ENCODE measurements around the gene CDADC1.
A peak's percentile ranks its signal among the peaks of the same experiment; 100 is the strongest.

Gene CDADC1

GRCh38 chr13:49247643-49248621 lies at the start of gene CDADC1:
Gene CDADC1, plus strand, starts transcription at chr13:49247925. Its CDS starts 113 bp downstream, at chr13:49248038.
- peak within 1 kb of the TSS; percentile 97 to 99 for H3K4me3 Mint-ChIP-seq
- ATAC-seq: peak; percentile 96
- peaks cover 8% of the 10 kb centered on the region for H3K27me3 Mint-ChIP-seq
- no peaks in the 10 kb centered on the region for H3K9me3 Mint-ChIP-seq
- peak; percentile 87 to 93 for DNase-seq
- peak within 1 kb of the TSS; percentile 96 to 97 for H3K27ac Mint-ChIP-seq
- H3K4me1 Mint-ChIP-seq: peaks cover 36% of the 10 kb centered on the region

GRCh38 chr13:49206641-49207040 lies 41.1 kb upstream of the CDADC1 start:
- H3K4me1 Mint-ChIP-seq: no peaks in the 10 kb centered on the region
- H3K9me3 Mint-ChIP-seq: no peaks in the 10 kb centered on the region
- DNase-seq: no peak
- H3K27me3 Mint-ChIP-seq: no peaks in the 10 kb centered on the region
- H3K4me3 Mint-ChIP-seq: no peak overlapping the region
- ATAC-seq: no peak
- H3K27ac Mint-ChIP-seq: no peak overlapping the region

- DNase-seq (no peak), ATAC-seq (no peak)
- Mint-ChIP-seq H3K27me3 (no peaks in the 10 kb centered on the region), H3K4me3 (no peak overlapping the region), H3K9me3 (no peaks in the 10 kb centered on the region), H3K4me1 (no peaks in the 10 kb centered on the region), H3K27ac (no peak overlapping the region)
These were observed 39.1 kb upstream of the CDADC1 start for GRCh38 chr13:49208619-49209018.

GRCh38 chr13:49210114-49210513 lies 37.6 kb upstream of the CDADC1 start:
- Mint-ChIP-seq H3K27me3 (no peaks in the 10 kb centered on the region), H3K27ac (no peak overlapping the region), H3K4me3 (no peak overlapping the region), H3K9me3 (no peaks in the 10 kb centered on the region), H3K4me1 (peaks cover 9% of the 10 kb centered on the region)
- DNase-seq (no peak), ATAC-seq (no peak)

DNA sequence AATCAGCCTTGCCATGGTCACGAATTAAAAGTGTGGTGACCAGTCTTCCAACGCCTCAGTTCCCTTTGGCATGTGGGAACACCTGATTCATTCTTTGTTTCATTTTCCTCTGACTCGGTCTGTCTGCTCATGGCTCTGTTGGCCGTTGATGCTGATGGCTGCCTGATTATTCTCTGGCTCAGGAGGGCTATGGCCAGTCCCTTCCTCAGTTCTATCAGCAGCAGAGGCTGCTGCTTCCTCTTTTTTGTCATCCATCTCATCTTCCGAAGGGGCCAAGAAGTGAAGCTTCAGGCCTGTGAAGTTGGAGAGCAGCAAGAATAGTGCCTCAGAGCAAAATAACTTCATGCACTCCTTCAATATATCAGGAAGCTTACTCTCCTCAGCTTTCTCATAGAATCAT lies 37.1 kb upstream of the CDADC1 start:
- Mint-ChIP-seq H3K9me3 (no peaks in the 10 kb centered on the region), H3K27ac (peak overlapping the region in 1 of 2 donors; percentile 69), H3K4me1 (peaks cover 12% of the 10 kb centered on the region), H3K4me3 (no peak overlapping the region), H3K27me3 (no peaks in the 10 kb centered on the region)
- no peak for ATAC-seq
- no peak for DNase-seq

- no peak overlapping the region for H3K27ac Mint-ChIP-seq
- H3K9me3 Mint-ChIP-seq: no peaks in the 10 kb centered on the region
- DNase-seq (no peak), ATAC-seq (no peak)
- H3K27me3 Mint-ChIP-seq: peaks cover 21% of the 10 kb centered on the region
- H3K4me3 Mint-ChIP-seq: no peak overlapping the region
- peaks cover 12% of the 10 kb centered on the region for H3K4me1 Mint-ChIP-seq
These were observed 34.2 kb upstream of the CDADC1 start for GRCh38 chr13:49213539-49213938.

DNA sequence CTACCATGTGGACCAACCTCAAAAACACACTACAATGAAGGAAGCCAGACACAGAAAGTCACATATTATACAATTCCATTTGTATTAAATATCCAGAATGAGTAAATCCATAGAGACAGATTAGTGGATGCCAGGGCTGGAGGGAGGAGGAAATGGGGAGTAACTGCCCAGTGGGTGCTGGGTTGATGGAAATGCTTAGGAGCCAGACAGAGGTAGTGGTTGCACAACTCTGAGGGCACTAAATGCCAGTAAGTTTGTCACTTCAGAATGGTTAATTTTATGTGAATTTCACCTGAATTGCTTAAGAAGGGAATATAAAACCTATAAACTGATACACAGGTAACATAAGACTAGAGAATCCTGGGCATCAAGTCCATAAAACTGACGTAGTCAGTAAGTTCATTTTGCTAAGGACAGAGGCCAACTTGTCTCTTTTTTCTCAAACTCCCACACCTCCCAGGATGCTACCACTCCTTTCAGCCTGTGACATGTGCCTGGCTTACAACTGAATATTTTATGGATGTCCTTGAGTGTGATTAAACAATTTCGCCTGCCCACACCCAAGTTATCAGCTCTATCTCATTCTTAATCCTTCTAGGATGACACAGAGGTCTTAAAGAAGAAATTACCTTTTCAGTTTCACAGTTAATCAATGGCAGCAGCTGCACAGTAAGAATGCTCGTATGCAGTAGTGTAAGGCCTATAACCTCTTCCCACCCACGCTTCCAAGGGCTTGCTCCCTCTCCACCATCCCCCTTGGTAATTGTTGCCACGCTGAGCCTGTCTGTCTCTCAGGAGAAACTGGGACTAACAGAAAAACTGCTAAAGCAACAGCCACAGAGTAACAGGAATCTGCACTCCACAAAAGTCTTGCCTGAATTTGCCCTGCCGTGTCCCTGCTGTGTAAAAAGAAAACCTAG lies 33.5 kb upstream of the CDADC1 start:
- no peak for ATAC-seq
- no peak overlapping the region for H3K4me3 Mint-ChIP-seq
- H3K9me3 Mint-ChIP-seq: no peaks in the 10 kb centered on the region
- H3K4me1 Mint-ChIP-seq: peaks cover 14% of the 10 kb centered on the region
- DNase-seq: no peak
- peak overlapping the region in 1 of 2 donors; percentile 50 for H3K27ac Mint-ChIP-seq
- H3K27me3 Mint-ChIP-seq: peaks cover 28% of the 10 kb centered on the region

DNA sequence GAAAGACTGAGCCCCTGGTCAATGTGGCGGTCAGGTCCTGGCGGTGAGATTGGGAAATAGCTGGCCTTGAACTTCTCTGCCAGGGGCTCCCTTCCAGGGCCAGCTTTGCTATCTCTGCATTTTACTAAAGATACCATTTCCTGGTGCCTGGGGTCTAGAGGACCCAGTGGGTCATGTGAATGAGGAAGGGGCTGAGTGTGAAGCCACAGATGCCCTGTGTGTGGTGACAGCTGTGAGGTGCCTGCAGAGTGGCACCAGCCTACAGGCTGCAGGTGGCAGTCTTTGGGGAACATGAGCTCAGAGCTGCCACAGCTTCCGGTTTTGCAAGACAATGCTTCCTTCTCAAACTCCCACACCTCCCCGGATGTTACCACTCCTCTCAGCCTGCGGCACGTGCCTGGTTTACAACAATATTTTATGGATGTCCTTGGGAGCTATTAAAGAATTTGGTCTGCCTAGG lies 32.8 kb upstream of the CDADC1 start:
- Mint-ChIP-seq H3K27ac (peak overlapping the region; percentile 30 to 43), H3K9me3 (no peaks in the 10 kb centered on the region), H3K4me1 (peaks cover 19% of the 10 kb centered on the region), H3K4me3 (no peak overlapping the region), H3K27me3 (peaks cover 34% of the 10 kb centered on the region)
- ATAC-seq (peak; percentile 76), DNase-seq (peak in 1 of 2 donors; percentile 33)

DNA sequence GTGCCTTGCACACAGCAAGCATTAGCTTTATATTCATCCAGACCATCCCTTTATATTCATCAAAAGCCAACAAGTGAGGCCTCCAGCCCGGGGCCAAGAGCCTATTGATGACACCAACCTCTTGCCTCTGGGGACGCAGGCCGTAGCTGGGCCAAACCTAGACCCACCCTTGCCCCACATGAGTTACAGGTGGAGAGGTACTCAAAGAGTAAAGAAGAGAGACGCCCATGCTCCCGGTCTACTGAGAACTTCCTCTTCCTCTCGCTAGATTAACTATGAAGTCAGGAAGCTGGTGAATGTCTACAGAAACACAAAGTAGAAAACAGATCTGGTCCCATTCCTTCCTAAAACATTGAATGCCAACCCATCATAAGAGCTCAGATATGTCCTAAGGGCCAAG lies 31.4 kb upstream of the CDADC1 start:
- Mint-ChIP-seq H3K4me3 (no peak overlapping the region), H3K9me3 (no peaks in the 10 kb centered on the region), H3K27me3 (peaks cover 44% of the 10 kb centered on the region), H3K4me1 (peaks cover 23% of the 10 kb centered on the region), H3K27ac (peak overlapping the region in 1 of 2 donors; percentile 7)
- DNase-seq (no peak), ATAC-seq (no peak)

- ATAC-seq (no peak), DNase-seq (no peak)
- no peak overlapping the region for H3K4me3 Mint-ChIP-seq
- H3K27ac Mint-ChIP-seq: no peak overlapping the region
- H3K27me3 Mint-ChIP-seq: peaks cover 61% of the 10 kb centered on the region
- H3K9me3 Mint-ChIP-seq: no peaks in the 10 kb centered on the region
- peaks cover 25% of the 10 kb centered on the region for H3K4me1 Mint-ChIP-seq
These were observed 29.7 kb upstream of the CDADC1 start for GRCh38 chr13:49217962-49218492.

GRCh38 chr13:49218493-49219051 lies 29.2 kb upstream of the CDADC1 start:
- no peaks in the 10 kb centered on the region for H3K9me3 Mint-ChIP-seq
- DNase-seq: no peak
- peaks cover 63% of the 10 kb centered on the region for H3K27me3 Mint-ChIP-seq
- no peak for ATAC-seq
- H3K27ac Mint-ChIP-seq: no peak overlapping the region
- H3K4me1 Mint-ChIP-seq: peaks cover 25% of the 10 kb centered on the region
- no peak overlapping the region for H3K4me3 Mint-ChIP-seq

DNA sequence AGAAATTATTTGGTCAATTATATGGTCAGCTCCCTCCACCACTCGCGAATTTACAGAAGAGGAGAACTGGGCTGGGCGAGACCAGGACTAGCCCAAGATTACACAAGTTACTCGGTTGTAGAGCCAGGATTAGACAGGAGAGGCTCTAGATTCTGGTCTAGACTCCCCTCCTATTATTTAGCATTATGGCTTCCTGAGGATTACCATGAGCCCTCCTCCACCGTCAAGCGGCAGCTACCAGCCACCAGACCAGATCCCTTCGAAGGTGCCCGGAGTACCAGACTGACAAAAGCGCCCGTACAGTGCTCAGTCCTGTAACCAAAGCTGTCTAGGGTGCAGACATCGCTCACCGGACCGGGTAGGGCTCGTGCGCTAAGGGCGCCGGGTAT lies 28.1 kb upstream of the CDADC1 start:
- H3K27me3 Mint-ChIP-seq: peaks cover 74% of the 10 kb centered on the region

DNA sequence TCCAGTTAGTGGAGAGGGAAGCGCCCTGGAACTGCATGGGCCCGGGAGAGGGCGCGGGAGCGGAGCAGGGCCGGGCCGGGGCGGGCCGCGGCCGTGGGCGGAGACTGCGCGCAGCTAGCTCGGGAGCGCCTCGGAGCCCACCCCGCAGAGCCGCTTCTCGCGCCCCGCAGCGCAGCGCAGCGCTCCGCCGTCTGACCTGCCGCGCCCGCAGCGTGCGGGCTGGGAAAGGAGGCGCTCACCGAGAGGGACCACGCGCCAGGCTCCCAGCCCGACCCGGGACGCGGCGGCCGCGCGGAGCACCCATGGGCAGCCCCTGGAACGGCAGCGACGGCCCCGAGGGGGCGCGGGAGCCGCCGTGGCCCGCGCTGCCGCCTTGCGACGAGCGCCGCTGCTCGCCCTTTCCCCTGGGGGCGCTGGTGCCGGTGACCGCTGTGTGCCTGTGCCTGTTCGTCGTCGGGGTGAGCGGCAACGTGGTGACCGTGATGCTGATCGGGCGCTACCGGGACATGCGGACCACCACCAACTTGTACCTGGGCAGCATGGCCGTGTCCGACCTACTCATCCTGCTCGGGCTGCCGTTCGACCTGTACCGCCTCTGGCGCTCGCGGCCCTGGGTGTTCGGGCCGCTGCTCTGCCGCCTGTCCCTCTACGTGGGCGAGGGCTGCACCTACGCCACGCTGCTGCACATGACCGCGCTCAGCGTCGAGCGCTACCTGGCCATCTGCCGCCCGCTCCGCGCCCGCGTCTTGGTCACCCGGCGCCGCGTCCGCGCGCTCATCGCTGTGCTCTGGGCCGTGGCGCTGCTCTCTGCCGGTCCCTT lies 27.5 kb upstream of the CDADC1 start, which contains the start of gene MLNR:
Gene MLNR (plus strand): TSS at position 303 of the 820 bp plus-strand sequence. CDS start 0 bp downstream, at position 303.
- peak; percentile 59 to 65 for DNase-seq
- Mint-ChIP-seq H3K9me3 (no peaks in the 10 kb centered on the region), H3K27ac (peak within 1 kb of the TSS in 1 of 2 donors; percentile 69), H3K27me3 (peaks cover 78% of the 10 kb centered on the region), H3K4me3 (peak within 1 kb of the TSS; percentile 76 to 83), H3K4me1 (peaks cover 15% of the 10 kb centered on the region)
- peak; percentile 85 for ATAC-seq

More for the DNA sequence above, 28.1 kb upstream of the CDADC1 start:
- H3K4me1 Mint-ChIP-seq: peaks cover 21% of the 10 kb centered on the region
- no peak overlapping the region for H3K27ac Mint-ChIP-seq
- no peaks in the 10 kb centered on the region for H3K9me3 Mint-ChIP-seq
- no peak for DNase-seq
- ATAC-seq: peak; percentile 35
- peak overlapping the region; percentile 64 to 66 for H3K4me3 Mint-ChIP-seq

DNA sequence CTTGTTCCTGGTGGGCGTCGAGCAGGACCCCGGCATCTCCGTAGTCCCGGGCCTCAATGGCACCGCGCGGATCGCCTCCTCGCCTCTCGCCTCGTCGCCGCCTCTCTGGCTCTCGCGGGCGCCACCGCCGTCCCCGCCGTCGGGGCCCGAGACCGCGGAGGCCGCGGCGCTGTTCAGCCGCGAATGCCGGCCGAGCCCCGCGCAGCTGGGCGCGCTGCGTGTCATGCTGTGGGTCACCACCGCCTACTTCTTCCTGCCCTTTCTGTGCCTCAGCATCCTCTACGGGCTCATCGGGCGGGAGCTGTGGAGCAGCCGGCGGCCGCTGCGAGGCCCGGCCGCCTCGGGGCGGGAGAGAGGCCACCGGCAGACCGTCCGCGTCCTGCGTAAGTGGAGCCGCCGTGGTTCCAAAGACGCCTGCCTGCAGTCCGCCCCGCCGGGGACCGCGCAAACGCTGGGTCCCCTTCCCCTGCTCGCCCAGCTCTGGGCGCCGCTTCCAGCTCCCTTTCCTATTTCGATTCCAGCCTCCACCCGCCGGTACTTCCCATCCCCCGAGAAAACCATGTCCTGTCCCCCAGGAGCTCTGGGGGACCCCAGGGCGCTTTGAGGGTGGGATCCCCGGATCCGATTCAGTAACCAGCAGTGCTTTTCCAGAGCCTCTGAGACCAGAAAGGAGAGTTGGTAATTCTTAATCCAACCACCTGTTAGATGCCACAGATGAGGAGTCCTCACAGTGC lies 26.7 kb upstream of the CDADC1 start:
- H3K4me1 Mint-ChIP-seq: peaks cover 13% of the 10 kb centered on the region
- H3K27me3 Mint-ChIP-seq: peaks cover 85% of the 10 kb centered on the region
- peak overlapping the region; percentile 76 to 83 for H3K4me3 Mint-ChIP-seq
- H3K27ac Mint-ChIP-seq: no peak overlapping the region
- no peaks in the 10 kb centered on the region for H3K9me3 Mint-ChIP-seq
- DNase-seq (peak; percentile 18 to 26), ATAC-seq (peak; percentile 38)
